AG04450 (cell line): ENCODE measurements around the gene NR5A2. TPM values are rescaled to one million over a fixed set of nuclear protein-coding genes. Genes with fewer than 3 reads are reported as not detected.

ENCODE experiments used
- CTCF ChIA-PET: fragments of 300-600, 350-600 bp; formaldehyde crosslinking; extraction: SDS; loops from one replicate; lab custom pipeline; 2022; ENCODE audit warnings: antibody characterized with exemption, inconsistent platforms; lab: Charles Lee
- POLR2A ChIA-PET: fragments of 350-600 bp; formaldehyde crosslinking; extraction: SDS; loops from one replicate; lab custom pipeline; 2021; ENCODE audit warnings: antibody characterized with exemption, inconsistent platforms; lab: Yijun Ruan, JAX
- DNase-seq: peaks from one replicate; pipeline ENCODE4 v3.0.0-alpha.2; 2011; ENCODE audit warnings: low read depth, low spot score
- H3K27ac ChIP-seq: one replicate; pipeline ENCODE4 v1.5.1; 2012; ENCODE audit warnings: low read depth, low read length, control low read depth
- H3K27me3 ChIP-seq: one replicate; pipeline ENCODE4 v1.6.0; 2012; ENCODE audit warnings: low read length; ENCODE audit not compliant: control insufficient read depth, insufficient read depth
- H3K4me3 ChIP-seq: 2 replicates; pipeline ENCODE4 v1.5.1; 2011; ENCODE audit warnings: mild to moderate bottlenecking, low read depth, low read length, control low read depth
- H3K9me3 ChIP-seq: 2 replicates; pipeline ENCODE4 v1.5.1; 2012; ENCODE audit warnings: low read length; ENCODE audit not compliant: control insufficient read depth, insufficient read depth
- CTCF ChIP-seq: IDR thresholded peaks from 2 replicates; pipeline ENCODE4 v1.5.1; 2011; ENCODE audit warnings: low read depth, low read length, control low read depth, inconsistent platforms
- polyA plus RNA-seq: library from polyadenylated mRNA; depleted of rRNA; stranded (reverse); fragments of >200 nt; gene quantifications from 2 replicates; pipeline ENCODE4 v1.2.3, GENCODE V29; 2011
- small RNA-seq: library from RNA; depleted of rRNA; stranded (forward); fragments of <200 nt; gene quantifications from one replicate; pipeline ENCODE3, GENCODE V24; 2012; ENCODE audit warnings: low read depth; ENCODE audit not compliant: insufficient read length

Gene NR5A2
- polyA plus RNA-seq, 1 experiment, result 0.02 TPM

GRCh38 chr1:200226969-200227303 lies 199.4 kb downstream of the NR5A2 start:
- Histone ChIP-seq H3K9me3 (no peaks in the 10 kb centered on the region), H3K27ac (no peak overlapping the region), H3K27me3 (no peaks in the 10 kb centered on the region), H3K4me3 (no peak overlapping the region)
- no peak for DNase-seq
- ChIA-PET POLR2A (no interaction called here), CTCF (no interaction called here)
- TF ChIP-seq CTCF, result no peak

Small RNA genes lying within 50 kb of the gene (small RNA-seq; reads per million reads assigned to genes)
- gene RNU6-570P (not detected), gene RNU6-609P (not detected), gene RNU6-716P (not detected)
